Raji (cell line): Measurements from ENCODE around the gene CREB5.

Source experiments
- POLR2A ChIP-seq: IDR thresholded peaks from 2 replicates; pipeline ENCODE4 v1.6.1; 2011; ENCODE audit warnings: low read depth, low read length, control low read depth; ENCODE audit not compliant: insufficient read depth

Gene CREB5

GRCh38 chr7:28411876-28412662 lies at the start of gene CREB5:
CREB5 (plus strand) TSS chr7:28412518; CDS start chr7:28412915, 397 bp downstream.
- no peak for TF ChIP-seq POLR2A

- TF ChIP-seq POLR2A: no peak
Measured at GRCh38 chr7:28362812-28363211, 49.5 kb upstream of the CREB5 start.

- TF ChIP-seq POLR2A: no peak
Measured at GRCh38 chr7:28364082-28364481, 48.2 kb upstream of the CREB5 start.

- TF ChIP-seq POLR2A: no peak
Measured at GRCh38 chr7:28369523-28369922, 42.8 kb upstream of the CREB5 start.

GRCh38 chr7:28371846-28372245 lies 40.5 kb upstream of the CREB5 start:
- no peak for TF ChIP-seq POLR2A

GRCh38 chr7:28373990-28374389 lies 38.3 kb upstream of the CREB5 start:
- TF ChIP-seq POLR2A: no peak

- TF ChIP-seq POLR2A: no peak
Measured at GRCh38 chr7:28375729-28376128, 36.6 kb upstream of the CREB5 start.

- no peak for TF ChIP-seq POLR2A
Measured at GRCh38 chr7:28376634-28377033, 35.7 kb upstream of the CREB5 start.

GRCh38 chr7:28378574-28379149 lies 33.7 kb upstream of the CREB5 start:
- no peak for TF ChIP-seq POLR2A

- no peak for TF ChIP-seq POLR2A
Measured at GRCh38 chr7:28381466-28381865, 30.9 kb upstream of the CREB5 start.

- TF ChIP-seq POLR2A: no peak
Measured at GRCh38 chr7:28382144-28382543, 30.2 kb upstream of the CREB5 start.

- no peak for TF ChIP-seq POLR2A
Measured at GRCh38 chr7:28383975-28384374, 28.3 kb upstream of the CREB5 start.

- no peak for TF ChIP-seq POLR2A
Measured at GRCh38 chr7:28389504-28390395, 22.6 kb upstream of the CREB5 start.

- TF ChIP-seq POLR2A: no peak
Measured at GRCh38 chr7:28390426-28390825, 21.9 kb upstream of the CREB5 start.

- TF ChIP-seq POLR2A: no peak
Measured at GRCh38 chr7:28392289-28392688, 20.0 kb upstream of the CREB5 start.

- TF ChIP-seq POLR2A: no peak
Measured at GRCh38 chr7:28395404-28395803, 16.9 kb upstream of the CREB5 start.

- TF ChIP-seq POLR2A: no peak
Measured at GRCh38 chr7:28395831-28396230, 16.5 kb upstream of the CREB5 start.
